Measurements from ENCODE around the gene KCNQ5. TPM values are rescaled to one million over a fixed set of nuclear protein-coding genes. Genes with fewer than 3 reads are reported as not detected.

The KCNQ5 gene
- total RNA-seq, 1 experiment from 2014 or later = not detected

- ChIA-PET RAD21 (ENCODE audit: low non-redundant PET in 1 of 2, low total read pairs in 2 of 2, uncharacterized antibody in 2 of 2, unreplicated experiment in 2 of 2) (no interaction called here), POLR2A (no interaction called here), CTCF (no interaction called here)
- Histone ChIP-seq H3K79me2 (ENCODE audit: insufficient read depth, low read length) (no peaks in the 10 kb centered on the region), H3K27ac (ENCODE audit: low read depth, low read length) (no peak overlapping the region), H4K20me1 (ENCODE audit: insufficient read depth) (no peaks in the 10 kb centered on the region), H3K9ac (ENCODE audit: low read length) (no peak overlapping the region), H3K4me3 (replicated peaks in 1 of 2; ENCODE audit: low read depth in 1 of 2, low read length in 2 of 2) (no peak overlapping the region), H2AFZ (ENCODE audit: low read depth, low read length, poor library complexity, severe bottlenecking) (no peak overlapping the region), H3K9me2 (ENCODE audit: insufficient read depth) (no peaks in the 10 kb centered on the region), H3K4me2 (ENCODE audit: low read length) (no peak overlapping the region), H3K9me3 (ENCODE audit: control insufficient read depth in 1 of 2, insufficient read depth in 1 of 2, low read depth in 1 of 2, low read length in 2 of 2) (no peaks in the 10 kb centered on the region), H3K4me1 (ENCODE audit: control insufficient read depth in 1 of 2, insufficient read depth in 2 of 2, low read length in 2 of 2) (no peaks in the 10 kb centered on the region), H3K36me3 (ENCODE audit: control insufficient read depth in 1 of 2, insufficient read depth in 2 of 2, low read length in 2 of 2) (no peaks in the 10 kb centered on the region), H3K27me3 (ENCODE audit: insufficient read depth, low read length) (no peaks in the 10 kb centered on the region)
- intact Hi-C loops (cut with micrococcal nuclease) = no loop called here
- ATAC-seq = no peak
- TF ChIP-seq MAX (IDR thresholded peaks at IDR 0.05) (no peak), EZH2phosphoT487 (IDR thresholded peaks at IDR 0.05; ENCODE audit: borderline replicate concordance) (no peak), CEBPB (IDR thresholded peaks at IDR 0.05; ENCODE audit: low read depth) (no peak), EZH2 (IDR thresholded peaks at IDR 0.05) (no peak), ATF3 (IDR thresholded peaks at IDR 0.05) (no peak), TCF7L2 (IDR thresholded peaks at IDR 0.05; ENCODE audit: borderline replicate concordance, extremely low read depth, insufficient read depth, insufficient read length) (no peak), POLR2AphosphoS5 (IDR thresholded peaks at IDR 0.05; ENCODE audit: low read depth, low read length) (no peak), ZNF274 (IDR thresholded peaks at IDR 0.05; ENCODE audit: low read depth, low read length) (no peak), EGR1 (IDR thresholded peaks at IDR 0.05; ENCODE audit: low read depth) (no peak), RAD21 (IDR thresholded peaks at IDR 0.05; ENCODE audit: low read depth) (no peak), JUND (IDR thresholded peaks at IDR 0.05) (no peak)
- TF ChIP-seq, protein P1, sequence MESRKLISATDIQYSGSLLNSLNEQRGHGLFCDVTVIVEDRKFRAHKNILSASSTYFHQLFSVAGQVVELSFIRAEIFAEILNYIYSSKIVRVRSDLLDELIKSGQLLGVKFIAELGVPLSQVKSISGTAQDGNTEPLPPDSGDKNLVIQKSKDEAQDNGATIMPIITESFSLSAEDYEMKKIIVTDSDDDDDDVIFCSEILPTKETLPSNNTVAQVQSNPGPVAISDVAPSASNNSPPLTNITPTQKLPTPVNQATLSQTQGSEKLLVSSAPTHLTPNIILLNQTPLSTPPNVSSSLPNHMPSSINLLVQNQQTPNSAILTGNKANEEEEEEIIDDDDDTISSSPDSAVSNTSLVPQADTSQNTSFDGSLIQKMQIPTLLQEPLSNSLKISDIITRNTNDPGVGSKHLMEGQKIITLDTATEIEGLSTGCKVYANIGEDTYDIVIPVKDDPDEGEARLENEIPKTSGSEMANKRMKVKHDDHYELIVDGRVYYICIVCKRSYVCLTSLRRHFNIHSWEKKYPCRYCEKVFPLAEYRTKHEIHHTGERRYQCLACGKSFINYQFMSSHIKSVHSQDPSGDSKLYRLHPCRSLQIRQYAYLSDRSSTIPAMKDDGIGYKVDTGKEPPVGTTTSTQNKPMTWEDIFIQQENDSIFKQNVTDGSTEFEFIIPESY (IDR thresholded peaks at IDR 0.05; ENCODE audit: extremely low read depth, insufficient replicate concordance, low read length) = no peak
- no peak for DNase-seq (ENCODE audit: low read depth, low spot score)
- no TSS peak for BruUV-seq (replicated peaks)
These were observed 585.5 kb downstream of the KCNQ5 start for GRCh38 chr6:73207221-73207837.

Data from HCT116 (cell line).